ENCODE results near the gene STC2.

Gene STC2

GRCh38 chr5:173311818-173312585 is 16.2 kb downstream of the STC2 start:
- no peak for DNase-seq

GRCh38 chr5:173310861-173311785 is 17.1 kb downstream of the STC2 start:
- DNase-seq: no peak

- no peak for DNase-seq
Measured at GRCh38 chr5:173310218-173310769, 17.9 kb downstream of the STC2 start.

GRCh38 chr5:173309731-173310130 is 18.5 kb downstream of the STC2 start:
- DNase-seq: no peak

- DNase-seq: no peak
Measured at GRCh38 chr5:173308226-173308625, 20.0 kb downstream of the STC2 start.

GRCh38 chr5:173307695-173308094 is 20.5 kb downstream of the STC2 start:
- no peak for DNase-seq

GRCh38 chr5:173306695-173307094 is 21.5 kb downstream of the STC2 start:
- DNase-seq: no peak

GRCh38 chr5:173304591-173304988 is 23.6 kb downstream of the STC2 start:
- DNase-seq: no peak

GRCh38 chr5:173303878-173304590 is 24.2 kb downstream of the STC2 start:
- no peak for DNase-seq

- DNase-seq: no peak
Measured at GRCh38 chr5:173302546-173303155, 25.6 kb downstream of the STC2 start.

GRCh38 chr5:173301695-173302545 is 26.3 kb downstream of the STC2 start:
- DNase-seq: no peak

- no peak for DNase-seq
Measured at GRCh38 chr5:173300389-173301047, 27.7 kb downstream of the STC2 start.

- DNase-seq: no peak
Measured at GRCh38 chr5:173299820-173300219, 28.4 kb downstream of the STC2 start.

- DNase-seq: no peak
Measured at GRCh38 chr5:173298213-173298926, 29.8 kb downstream of the STC2 start.

- no peak for DNase-seq
Measured at GRCh38 chr5:173297813-173298212, 30.4 kb downstream of the STC2 start.

GRCh38 chr5:173296737-173297676 is 31.2 kb downstream of the STC2 start:
- DNase-seq: no peak

GRCh38 chr5:173295796-173296195 is 32.4 kb downstream of the STC2 start:
- DNase-seq: no peak

GRCh38 chr5:173294673-173295320 is 33.4 kb downstream of the STC2 start:
- no peak for DNase-seq
